GM19099 (cell line): ENCODE data around the gene SULT1E1.

ENCODE experiments used
- POLR2A ChIP-seq: IDR thresholded peaks from 3 replicates; pipeline ENCODE4 v1.6.1; 2011; ENCODE audit warnings: low read depth; ENCODE audit not compliant: insufficient read length; ENCODE audit errors: extremely low read depth

SULT1E1 gene

GRCh38 chr4:69830192-69830559 lies 29.8 kb downstream of the SULT1E1 start:
- no peak for TF ChIP-seq POLR2A

GRCh38 chr4:69829678-69830077 lies 30.3 kb downstream of the SULT1E1 start:
- no peak for TF ChIP-seq POLR2A

DNA sequence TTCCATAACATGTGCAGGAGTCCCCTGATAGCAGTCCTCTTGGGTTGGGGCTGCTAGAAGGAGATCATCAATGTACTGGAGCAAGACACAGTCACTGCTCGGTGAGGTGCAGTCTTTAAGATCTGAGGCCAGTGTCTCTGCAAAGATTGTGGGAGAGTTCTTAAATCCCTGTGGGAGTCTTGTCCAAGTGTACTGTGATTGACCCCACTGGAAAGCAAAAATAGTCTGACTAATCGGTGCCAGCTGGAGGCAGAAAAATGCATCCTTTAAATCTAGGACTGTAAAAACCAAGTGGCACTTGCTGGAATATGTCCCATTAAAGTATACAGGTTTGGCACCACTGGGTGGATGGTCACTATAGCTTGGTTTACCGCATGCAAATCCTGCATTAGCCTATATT lies 31.1 kb downstream of the SULT1E1 start:
- no peak for TF ChIP-seq POLR2A

- no peak for TF ChIP-seq POLR2A
Measured at GRCh38 chr4:69823481-69824186, 36.3 kb downstream of the SULT1E1 start.

DNA sequence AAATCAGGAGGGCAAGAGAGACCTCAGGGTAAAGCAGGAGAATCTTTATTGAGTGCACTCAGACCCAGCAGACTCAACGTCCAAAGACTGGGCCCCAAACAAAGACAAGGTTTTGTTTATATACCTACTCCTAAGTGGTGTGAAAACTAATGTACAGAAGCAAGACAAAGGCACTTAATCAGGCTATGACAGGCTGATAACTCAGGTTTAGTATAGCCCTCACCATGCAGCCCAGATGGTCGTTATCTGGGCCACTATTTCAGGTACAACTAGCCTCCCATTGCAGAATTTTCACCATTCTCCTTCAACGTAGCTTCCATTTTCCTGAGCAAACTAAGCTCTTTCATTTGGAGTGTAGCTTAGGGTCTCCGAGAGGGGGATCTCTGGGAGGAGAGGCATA lies 36.9 kb downstream of the SULT1E1 start:
- TF ChIP-seq POLR2A: no peak

DNA sequence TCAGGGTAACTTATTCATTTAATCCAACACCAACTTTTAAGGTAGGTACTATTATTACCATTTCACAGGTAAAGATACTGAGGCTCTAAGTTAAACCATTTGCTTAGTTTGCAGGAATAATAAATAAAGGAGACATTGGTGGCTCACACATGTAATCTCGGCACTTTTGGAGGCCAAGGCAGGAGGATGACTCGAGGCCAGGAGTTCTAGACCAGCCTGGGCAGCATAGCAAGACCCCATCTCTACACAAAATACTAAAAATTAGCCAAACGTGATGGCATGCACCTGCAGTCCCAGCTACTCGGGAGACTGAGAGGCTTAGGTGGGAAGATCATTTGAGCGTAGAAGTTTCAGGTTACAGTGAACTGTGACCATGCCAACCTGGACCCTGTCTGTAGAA lies 37.7 kb downstream of the SULT1E1 start:
- no peak for TF ChIP-seq POLR2A

GRCh38 chr4:69818060-69818639 lies 41.8 kb downstream of the SULT1E1 start:
- TF ChIP-seq POLR2A: no peak

GRCh38 chr4:69816236-69816635 lies 43.7 kb downstream of the SULT1E1 start:
- no peak for TF ChIP-seq POLR2A

DNA sequence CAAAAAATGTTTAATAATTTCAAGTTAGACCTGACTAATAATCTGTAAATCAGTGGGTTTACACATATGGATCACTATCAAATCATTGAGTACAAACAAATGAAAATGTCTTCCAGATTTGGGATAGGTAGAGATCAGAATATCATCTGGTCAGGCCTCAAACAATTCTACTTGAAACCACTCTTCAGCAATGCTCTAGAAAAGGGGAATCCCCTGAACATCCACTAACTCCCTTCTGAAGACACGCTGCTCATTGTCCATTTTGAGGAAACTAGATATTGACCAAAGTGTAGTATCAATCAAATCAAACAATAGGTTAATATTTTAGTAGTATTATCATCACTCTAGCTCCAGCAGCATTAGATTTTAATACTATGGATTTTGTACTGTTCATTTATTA lies 46.3 kb downstream of the SULT1E1 start:
- no peak for TF ChIP-seq POLR2A

DNA sequence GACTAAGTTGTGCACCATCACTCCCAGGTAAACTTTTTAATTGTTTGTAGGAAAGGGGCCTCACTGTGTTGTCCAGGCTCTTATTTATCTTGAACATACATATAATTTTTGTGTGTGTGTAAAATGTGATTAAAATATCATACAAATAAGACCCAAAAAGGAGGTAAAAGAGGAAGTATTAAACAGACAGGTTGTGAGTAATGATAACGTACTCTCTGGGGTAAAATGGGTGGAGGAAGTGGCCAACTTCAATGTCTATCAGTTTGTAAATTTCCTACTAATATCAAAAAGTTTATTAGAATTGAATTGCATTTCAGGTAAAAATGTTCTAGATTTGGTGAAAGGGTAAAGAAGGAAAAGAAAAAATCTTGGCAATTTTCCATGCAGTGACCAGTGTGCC lies 48.8 kb downstream of the SULT1E1 start:
- TF ChIP-seq POLR2A: no peak

- TF ChIP-seq POLR2A: no peak
Measured at GRCh38 chr4:69800599-69800998, 59.3 kb downstream of the SULT1E1 start.

DNA sequence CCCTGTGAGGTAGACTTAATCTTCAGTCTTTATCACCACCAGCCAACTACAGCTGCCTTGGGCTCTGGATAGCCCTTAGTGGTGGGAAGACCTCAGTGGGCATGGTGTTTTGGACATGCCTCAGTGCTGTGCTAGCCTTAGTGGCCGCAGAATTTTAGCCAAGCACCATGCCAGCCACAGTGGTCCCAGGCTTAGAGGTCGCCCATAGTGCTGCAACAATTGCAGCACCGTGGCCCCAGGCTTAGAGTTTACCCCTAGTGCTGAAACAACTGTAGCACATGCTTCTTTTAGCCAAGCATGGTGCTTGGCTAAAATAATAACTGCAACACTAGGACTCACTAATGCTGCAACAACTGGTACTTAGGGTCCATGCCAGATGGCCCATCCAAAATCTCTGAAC lies 60.6 kb downstream of the SULT1E1 start:
- TF ChIP-seq POLR2A: no peak

DNA sequence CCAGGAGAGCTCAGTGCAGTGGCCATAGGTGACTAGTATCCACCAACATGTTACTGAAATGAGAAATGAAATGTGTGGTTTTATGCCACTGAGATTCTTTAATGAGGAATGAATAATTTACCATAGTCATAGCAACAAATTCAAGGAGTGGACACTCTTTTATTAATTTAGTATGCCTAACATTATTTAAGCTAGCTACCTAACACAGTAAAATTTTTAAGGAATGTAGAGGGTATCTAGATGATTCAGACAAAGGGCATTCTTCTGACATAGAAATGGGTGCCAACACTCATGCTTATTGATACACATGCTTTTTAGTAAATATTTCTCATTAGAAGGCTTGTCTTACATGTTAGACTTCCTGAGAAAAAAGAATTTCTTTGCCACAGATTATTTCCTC lies 66.2 kb downstream of the SULT1E1 start:
- TF ChIP-seq POLR2A: no peak
